NCI-H748 treated with DMSO at 0.1 percent for 48 hours (cell line): ENCODE results near the gene SH3PXD2A.

Experiments used
- DNase-seq: peaks from one replicate; lab custom pipeline; 2025; lab: John Stamatoyannopoulos, UW

Gene SH3PXD2A

DNA sequence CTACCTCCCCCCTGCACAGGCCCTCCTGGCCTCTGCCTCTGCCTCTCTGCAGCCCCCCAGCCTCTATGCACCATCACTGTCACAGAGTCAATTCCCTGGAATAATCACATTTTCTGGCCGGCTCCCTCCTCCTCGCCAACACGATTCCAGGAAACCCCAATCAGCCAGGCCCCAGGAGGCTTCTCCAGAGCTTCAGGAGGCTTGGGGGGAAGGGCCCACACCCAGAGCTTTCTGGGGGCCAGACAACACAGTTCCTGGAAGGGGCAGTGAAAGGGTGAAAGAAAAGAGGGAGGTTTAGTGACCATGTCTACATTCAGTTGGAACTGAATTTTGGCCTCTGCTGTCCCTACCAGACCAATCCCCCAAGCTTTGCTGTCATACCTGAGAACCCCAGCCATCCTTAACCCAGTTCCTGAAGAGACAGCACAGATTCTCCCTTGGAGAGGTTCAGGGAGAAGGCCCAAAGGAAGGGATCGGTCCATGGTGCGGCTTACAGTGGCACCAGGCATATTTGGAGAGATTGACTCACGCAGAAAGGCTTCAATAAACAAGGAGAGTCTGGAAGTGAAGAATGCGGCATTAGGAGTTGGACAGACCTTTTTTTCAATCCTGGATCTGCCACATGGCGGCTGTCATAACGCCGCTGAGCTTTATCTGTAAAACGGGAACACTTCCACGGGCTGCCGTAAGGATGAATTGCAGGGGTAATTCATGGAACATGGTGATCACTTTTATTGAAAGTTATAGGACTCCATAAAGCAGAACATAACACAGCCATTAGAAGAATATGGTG lies 272.8 kb downstream of the SH3PXD2A start:
- no peak for DNase-seq

DNA sequence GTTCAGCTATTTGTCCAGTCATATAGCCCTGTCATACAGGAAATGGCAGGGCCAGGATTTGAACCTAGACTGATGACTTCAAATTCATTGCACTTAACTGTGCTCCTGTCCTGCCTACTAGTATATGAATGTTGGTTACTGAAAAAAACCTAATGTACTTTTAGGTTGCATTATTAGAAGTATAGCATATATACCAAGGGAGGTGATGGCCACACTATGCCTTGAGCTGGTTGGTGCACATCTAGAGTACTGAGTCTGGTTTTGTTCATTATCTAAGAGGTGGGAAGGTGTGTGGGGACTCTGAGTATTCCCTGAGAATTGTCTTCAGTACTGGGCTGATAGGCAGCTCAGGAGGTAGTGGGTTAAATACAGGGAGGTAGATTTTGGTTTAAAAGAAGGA lies 273.9 kb downstream of the SH3PXD2A start:
- DNase-seq: no peak

DNA sequence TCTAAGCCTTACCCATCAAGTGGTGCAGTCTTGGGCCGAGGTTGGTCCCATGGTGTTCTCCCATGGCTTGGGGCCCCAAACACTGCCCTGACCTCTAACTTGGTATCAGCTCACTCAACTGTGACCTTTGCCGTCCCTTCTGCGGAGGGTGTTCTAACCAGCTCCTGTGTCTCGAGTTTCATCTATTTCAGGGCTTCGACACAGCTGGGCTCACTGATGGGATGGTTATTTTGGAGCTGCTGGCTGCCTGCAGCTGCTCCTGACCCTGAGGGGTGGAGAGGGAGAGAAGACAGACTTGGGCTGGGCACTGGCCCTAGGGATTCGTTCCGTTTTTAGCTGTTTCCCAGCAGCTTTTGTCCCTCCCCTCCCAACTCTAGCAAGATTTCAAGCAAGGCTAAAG lies 274.9 kb downstream of the SH3PXD2A start:
- no peak for DNase-seq

DNA sequence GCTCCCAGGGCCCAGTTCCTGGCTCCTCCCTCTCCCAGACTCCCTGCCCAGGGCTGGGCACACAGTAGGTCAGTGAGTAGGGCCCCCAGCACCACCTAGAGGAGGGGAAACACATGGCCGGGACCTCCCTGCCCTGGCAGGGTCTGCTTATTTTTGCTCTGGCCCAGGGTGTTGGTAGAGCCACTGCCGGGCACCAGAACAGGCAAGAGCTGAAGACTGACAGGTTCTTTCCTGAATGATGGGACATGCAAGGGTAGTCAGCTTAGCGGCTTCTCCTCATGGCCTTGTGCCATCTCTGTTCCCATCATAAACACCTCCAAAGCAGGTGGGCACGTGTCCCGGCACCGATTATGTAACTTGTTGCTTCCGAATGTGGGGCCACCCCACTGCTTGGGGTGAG lies 275.4 kb downstream of the SH3PXD2A start:
- no peak for DNase-seq

DNA sequence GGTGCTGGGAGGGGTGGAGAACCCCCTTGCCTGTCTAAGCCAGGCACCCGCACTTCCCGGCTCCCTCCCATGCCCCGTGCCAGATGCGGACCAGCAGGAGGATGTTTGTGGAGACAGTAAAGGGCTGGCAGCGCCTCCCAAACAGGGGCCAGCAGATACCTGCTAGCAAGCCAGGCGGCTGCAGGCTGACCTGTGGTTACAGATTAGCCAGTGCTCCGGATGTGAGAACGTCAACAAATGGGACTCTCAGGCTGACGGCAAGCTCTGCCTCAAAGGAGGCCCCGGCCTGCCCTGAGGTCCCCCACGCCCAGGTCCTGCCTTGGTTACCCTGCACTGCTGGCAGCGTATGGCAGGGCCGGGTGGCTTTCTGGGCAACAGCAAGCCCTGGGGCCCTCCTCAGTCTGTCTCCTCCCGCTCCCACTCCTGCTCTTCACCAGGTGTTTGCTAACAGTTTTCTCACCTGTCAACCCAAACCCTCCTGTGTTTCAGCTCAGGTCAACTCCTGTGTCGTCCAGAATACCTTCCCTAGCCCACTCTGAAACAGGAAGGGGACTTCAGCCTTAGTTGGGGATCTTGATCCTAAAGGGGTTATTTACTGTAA lies 276.5 kb downstream of the SH3PXD2A start:
- no peak for DNase-seq

DNA sequence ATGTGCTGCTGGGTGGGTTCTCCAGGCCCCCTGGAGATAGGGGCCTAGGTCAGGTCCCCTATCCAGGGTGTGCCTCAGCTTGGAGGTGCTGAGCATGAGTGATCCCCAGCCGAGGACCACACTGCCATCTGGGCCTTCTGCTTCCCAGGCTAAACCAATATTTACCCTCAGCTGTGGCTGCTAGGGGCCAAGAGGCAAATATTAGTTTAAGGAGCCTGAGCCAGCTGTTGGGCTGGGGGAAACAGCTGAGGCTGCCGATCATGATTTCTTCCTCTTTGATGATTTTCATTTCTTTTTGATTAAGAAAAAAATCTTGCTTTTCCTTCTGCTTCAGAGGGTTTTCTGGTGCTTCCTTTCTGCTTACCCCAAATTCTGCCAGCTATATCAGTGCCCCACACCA lies 278.5 kb downstream of the SH3PXD2A start:
- peak; percentile 48 for DNase-seq

DNA sequence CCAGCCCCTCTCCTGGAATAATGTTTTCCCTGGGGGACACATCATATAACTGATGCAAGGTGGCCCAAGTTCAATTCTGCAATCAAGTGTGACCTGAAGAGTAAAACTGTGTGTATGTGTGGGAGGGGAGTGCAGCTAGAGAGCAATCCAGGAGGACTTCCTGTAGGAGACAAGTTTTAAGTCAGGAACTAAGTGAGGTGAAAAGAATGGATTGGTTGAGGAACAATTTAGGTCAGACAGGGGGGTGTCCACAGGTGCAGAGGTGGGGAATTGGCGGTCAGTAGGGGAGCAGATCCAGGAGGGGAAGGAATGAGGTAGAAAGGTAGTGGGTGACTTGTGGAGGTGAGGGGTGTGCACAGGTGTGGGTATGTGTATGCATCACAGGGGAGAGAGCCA lies 279.3 kb downstream of the SH3PXD2A start:
- DNase-seq: no peak

DNA sequence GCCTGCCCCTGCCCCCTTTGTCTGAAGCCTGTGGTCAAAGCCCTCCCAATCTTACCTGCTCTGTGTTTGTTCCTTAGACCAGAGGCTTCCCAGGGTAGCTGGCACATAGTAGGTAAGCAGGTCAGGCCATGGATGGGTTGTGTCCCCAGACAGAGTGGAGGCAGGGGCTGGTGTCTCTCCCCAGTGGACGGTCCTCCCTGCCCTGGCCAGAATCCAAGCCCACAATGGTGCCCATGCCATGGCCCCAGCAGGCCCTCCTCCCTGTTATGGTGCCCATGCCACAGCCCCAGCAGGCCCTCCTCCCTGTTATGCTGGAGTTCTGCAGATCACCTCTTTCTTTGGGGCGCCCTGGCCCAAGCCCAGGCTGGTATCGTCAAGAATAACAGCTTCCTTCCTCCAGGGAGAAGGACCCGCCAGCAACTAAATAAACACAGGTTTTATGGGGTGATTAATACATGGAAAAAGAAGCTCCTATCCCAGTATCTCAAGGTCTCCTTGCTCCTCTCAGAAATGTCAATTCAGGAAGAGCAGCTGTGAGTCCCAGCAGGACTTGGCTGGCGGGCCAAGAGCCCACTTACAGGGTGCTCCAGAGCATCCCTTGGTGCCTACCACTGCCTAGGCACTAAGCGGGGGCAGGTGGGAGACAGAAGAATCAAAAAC lies 279.8 kb downstream of the SH3PXD2A start:
- no peak for DNase-seq

DNA sequence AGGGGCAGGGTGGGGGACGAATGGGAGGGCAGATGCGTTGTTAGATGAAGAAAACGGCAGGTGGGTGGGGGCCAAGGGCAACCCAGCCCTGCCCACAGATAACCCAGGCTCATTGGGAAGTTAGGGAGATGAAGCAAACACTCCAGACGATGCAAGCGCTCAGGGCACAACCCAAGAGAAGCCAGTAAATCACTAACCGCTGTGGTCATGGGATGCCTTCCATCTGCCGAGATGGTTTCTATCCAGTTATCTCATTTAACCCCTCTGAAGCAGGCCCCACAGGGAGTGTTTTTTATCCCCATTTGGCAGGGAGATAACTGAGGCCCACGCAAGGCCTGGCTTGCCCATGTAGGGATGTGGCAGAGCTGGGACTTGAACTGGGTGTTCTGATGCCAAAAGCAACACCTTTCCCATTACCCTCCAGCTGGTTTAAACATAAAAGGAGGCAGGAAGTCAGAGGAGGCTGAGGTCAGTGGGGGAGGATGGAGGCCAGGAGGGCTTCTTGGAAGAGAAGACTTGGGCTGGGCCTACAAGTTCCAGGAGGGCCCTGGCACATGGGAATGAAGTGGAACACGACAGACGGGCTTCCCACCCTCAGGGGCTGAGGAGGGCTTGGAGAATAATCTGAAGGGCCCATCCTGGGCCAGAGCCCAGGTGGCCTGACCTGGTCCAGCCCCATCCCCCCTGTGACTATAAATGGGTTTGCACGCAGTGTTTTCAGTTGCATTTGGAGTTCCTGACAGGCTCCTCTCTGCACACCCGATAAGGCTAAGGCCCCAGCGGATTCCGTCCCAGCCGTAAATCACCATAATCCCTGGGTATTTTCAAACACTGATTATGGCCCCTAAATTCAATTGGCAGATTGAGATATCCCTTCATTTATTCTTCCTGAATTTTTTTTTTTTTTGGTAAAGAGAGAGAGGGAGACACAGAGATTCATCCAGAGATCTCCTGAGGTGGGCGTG lies 281.0 kb downstream of the SH3PXD2A start:
- DNase-seq: no peak

DNA sequence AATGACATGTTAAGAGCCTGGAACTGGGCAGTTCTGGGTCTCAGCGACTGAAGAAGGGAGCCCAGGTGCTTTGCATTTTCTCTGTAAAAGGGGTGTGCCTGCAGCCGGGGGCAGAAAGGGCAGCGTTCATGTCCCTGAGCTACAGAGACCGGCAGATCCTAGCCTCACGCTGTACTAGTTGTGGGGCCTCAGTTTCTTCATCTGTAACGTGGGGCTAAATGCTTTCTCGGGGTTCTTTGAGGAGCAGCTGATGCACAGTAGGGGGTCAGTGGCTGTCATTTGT lies 282.2 kb downstream of the SH3PXD2A start:
- DNase-seq: no peak

DNA sequence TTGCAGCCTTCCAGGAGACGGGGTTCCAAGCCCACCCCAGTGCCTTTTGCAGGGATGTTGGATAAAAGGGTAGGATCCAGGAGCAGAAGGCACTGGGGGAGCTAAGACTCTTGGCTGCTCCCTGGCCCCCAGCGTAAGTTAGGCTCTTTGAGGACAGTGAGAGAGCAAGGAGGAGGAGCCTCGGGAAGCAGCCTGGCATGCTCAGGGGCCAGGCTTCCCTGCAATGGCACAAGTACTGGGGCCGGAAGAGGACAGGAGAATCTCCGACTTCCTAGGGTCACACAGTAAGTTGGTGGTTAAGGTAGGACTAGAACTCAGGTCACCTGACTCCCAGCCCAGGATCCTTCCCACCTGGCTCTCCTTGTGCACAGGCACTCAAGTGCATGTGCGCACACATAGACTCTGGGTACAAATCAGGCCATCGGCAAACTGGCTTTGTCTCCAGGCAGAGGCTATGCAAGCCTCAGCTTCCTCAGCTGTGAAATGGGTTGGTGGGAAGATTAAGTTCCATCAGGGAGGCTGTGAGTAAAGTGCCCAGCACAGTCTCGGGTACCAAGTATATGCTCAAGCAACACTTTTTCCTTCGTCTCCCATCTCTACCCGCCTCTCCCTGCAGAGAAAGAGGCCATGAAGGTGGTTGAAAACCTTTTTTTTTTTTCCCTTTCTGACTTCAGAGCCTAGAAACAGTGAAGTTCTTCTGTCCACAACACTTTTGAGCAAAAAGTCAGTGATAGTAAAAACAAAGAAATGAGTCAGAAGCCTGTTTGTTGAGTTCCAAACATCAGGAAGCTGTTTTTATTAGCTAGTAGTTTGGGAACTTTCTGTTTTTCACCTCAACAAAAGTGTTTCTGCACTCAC lies 282.8 kb downstream of the SH3PXD2A start:
- no peak for DNase-seq

DNA sequence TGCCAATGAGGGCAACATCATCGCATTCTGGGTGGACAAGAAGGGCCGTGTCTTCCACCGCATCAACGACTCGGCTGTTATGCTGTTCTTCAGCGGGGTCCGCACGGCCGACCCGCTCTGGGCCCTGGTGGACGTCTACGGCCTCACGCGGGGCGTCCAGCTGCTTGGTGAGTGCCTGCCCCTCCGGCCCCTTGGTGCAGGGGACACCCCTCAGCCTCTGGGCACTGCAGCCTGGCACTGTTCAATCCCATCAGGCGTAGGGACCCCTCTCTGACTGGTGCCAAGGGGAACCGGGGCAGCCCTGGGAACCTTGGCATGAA lies 283.8 kb downstream of the SH3PXD2A start:
- no peak for DNase-seq

DNA sequence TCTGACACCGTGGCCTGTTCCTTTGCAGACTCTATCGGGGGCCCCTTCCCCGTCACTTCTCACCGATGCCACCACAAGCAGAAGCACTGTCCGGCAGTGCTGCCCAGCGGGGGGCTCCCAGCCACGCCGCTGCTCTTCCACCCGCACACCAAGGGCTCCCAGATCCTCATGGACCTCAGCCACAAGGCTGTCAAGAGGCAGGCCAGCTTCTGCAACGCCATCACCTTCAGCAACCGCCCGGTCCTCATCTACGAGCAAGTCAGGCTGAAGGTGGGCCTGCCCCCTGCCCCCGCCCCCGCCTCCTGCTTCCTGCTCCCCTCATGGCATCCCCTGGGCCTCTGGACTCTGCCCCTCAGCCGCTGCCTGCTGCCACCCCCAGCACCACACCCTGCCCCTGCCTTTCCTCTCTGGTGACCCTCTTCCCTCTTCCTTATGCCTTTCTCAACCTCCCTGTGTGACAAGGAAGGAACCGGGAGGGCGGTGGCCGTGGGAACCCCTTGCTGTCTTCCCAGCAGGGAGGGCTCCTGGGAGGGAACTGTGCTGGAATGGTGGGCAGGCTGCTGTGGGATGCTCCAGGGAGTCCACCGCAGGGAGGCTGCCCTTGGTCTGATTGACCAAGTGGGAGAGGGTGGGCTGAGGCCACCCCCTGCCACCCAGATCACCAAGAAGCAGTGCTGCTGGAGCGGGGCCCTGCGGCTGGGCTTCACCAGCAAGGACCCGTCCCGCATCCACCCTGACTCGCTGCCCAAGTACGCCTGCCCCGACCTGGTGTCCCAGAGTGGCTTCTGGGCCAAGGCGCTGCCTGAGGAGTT lies 284.3 kb downstream of the SH3PXD2A start:
- DNase-seq: no peak

DNA sequence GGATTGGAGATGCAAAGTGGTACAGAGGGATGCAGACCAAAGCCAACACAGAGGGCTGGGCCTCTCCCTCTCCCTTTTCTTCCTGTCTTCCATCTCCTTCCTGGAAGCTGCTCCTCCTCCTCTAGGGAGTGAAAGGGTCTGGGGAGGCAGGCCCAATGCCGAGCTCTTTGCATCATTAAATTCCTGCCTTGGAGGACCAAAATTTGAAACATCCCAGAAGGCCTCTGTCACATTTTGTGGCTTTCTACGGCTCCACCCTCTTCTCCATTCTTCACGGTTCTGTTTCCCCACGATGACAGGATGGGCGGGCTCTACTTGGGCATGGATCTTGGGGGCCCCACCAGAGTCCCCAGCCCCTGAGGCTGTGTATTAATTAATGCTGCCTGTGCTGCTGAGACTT lies 285.5 kb downstream of the SH3PXD2A start:
- DNase-seq: no peak

DNA sequence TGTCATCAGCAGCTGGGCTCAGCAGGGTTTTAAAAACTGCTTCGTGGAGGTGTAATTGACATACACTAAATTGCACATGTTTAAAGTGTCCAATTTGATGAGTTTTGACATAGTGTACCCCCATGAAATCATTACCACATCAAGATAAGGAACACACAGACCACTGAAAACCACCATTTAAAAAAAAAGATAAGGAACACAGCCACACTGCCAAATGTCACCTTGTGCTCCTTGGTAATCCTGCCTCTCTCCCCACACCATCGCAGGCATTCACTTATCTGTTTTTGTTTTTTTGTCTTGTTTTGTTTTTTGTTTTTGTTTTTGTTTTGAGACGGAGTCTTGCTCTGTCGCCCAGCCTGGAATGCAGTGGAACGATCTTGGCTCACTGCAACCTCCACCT lies 286.9 kb downstream of the SH3PXD2A start:
- no peak for DNase-seq

DNA sequence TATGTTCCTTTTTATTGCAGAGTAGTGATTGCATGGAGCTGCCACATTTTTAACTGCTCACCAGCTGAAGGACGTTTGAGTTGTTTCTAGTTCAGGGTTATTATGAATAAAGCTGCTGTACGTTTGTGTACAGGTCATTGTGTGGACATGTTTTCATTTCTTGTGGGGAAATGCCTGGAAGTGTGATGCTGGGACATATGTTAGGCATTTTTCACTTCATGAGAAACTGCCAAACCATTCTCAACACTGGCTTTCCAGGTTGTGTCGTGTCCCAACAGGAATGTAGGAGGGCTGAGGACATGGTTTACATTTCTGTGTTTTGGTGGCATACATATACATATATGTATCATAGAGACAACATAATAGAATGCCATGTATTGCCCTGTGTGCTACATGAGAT lies 288.8 kb downstream of the SH3PXD2A start:
- DNase-seq: no peak

DNA sequence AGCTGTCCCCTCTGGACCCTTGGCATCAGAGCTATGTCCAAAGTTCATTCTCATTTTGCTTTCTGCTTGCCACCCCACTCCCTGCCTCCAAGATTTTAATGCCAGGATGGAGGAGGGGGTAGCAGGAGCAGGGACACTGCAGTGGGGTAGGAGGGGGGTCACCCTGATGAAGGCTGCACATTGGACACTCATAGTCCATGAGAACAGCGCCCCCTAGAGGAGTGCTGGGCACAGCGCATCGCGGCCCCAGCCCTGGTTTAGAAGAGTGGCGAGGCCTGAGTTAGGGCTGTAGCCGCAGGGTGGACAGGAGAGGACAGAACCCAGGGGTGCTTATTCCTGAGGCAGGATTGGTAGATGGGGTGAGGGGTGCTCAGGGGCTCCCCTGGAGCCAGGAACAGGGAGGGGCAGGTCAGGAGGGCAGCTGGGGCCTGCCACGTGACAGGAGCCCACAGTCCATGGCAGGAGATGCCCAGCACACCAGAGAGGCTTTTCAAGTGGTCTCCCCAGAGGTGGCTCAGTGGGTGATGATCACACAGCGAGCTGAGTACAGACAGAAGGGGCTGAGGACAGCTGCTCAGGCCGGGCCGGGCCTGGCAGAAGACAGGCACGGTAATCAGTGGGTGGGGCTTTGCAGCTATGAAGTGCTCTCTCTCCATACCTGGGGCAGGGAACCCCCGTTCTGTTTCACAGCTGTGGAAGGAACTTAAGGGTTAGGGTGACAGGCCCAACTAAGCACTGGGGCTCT lies 290.4 kb downstream of the SH3PXD2A start:
- DNase-seq: no peak

DNA sequence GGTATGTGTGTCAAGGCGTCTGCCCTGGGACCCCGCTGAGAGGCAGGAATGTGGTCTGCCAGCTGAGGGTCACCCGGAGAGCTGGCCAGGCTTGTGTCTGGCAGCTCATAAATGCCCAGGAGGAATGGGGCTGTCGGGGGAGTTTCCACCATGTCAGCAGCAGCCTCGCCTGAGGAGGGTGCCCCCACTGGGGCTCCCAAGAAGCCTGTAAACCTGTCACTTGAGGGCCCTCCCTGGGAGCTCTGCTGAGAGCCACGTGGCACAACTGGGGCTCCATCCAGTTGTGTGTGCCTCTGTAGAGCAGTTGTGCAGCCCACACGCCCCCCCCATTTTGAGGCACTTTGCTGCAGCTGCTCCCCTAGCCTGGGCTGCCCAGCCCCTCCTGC lies 291.3 kb downstream of the SH3PXD2A start:
- DNase-seq: no peak

DNA sequence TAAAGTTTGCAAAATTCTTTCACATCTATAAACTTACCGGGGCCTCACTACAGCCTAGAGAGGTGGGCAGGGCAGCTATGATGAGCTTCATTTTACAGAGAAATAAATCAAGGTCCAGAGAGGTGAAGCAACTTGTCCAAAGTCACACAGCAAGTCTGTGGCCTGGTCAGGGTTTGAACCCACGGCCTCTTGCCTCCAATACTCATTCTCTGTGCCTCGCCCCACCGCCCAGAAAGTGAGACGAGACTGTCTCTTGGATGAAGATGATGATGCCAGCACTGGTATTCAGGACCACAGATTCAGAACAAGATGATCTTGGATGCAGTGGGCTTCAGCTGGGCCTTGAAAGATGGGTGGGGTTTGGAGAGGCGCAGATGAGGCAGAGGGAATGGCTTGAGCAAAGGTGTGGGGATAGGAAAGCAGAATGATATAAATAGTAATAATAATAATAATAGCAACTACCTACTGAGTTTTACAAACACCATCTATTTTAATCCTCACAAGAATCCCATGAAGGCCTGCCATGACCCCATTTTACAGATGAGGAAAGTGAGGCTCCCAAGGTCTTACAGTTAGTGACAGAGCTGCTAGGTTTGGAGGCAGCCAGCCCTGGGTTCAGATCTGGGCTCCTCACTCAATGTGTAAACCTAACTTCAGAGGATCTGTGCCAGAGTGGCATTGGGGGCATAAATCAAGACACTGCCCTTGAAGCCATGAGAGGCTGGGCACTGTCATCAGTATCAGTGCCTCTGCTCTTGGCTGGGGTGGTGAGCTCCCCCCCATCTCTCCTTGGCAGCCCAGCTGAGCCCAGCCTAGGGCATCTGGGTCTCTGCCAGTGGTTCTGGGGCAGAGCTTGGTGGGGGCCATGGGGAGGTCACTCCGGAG lies 291.9 kb downstream of the SH3PXD2A start:
- DNase-seq: no peak
